Stimulated activated CD4-positive, alpha-beta T cell treated with anti-CD3 and anti-CD28 coated beads, Interleukin-1b, Interleukin-23, amount 100 ng/mL, for 24 hours (primary cell): ENCODE data around the gene TMCC3.
A peak's percentile ranks its signal among the peaks of the same experiment; 100 is the strongest.
"Not testable (repeated sequence)": the region's sequence is repeated elsewhere in the genome, so short reads cannot be mapped to it uniquely, and the experiment has no call there.

ENCODE experiments used
- DNase-seq, 4 experiments: peaks; one replicate each; pipeline ENCODE4 v3.0.0-alpha.2; 2020; ENCODE audit warnings: low read depth in 4 of 4, low spot score in 1 of 4

The TMCC3 gene

DNA sequence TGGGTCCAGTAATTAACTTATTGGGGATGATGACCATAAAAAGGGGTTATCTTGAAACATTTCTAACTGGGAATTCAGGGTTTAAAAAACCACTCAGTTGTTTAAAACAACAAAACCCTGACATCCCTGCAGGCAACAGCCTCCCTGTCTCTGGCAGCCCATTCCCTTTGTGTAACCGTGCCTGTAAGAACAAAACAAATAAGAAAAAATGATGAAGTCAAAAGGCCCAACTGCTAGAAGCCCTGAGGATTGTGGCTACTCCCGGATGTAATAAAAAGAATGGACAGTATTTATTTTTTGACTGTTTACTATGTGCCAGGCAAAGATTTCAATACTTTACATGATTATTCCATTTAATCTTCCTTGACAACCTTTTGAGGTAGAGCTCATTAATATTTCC lies 75.3 kb downstream of the TMCC3 start:
- no peak for DNase-seq

DNA sequence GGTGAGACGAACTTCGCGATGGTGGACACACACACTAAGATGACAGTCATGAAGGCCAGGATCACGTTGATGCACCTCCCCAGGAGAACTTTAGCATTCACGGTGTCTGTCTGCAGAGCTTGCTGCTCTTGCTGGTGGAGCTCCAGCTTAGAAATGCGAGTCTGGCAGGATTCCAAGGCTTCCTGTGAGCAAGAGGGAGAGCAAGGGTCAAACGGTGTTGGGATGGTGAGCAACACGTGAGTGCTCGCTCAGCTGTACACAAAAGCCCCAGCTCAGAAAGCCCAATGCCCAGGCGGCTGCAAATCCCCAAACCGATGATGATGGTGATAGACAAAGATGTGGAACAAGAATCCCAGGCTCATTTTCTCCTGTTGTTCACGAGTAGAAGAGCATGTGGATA lies 78.8 kb downstream of the TMCC3 start:
- no peak for DNase-seq

DNA sequence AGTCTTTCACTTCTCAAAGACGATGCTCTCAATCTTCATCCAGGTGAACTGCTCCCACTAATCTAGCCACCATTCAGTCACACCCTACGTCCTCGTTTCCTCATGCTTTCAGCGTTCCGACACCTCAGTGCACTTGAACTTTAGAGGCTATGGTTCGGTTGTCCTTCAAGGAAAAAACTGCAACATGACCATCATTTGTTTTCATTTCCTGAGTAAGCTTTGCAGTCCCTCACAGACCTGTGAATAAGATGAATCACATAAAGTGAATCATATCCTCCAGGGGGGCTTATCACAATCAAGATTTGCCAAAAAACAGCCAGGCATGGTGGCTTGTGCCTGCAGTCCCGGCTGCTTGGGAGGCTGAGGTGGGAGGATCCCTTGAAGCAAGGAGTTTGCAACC lies 80.2 kb downstream of the TMCC3 start:
- DNase-seq, result no peak

DNA sequence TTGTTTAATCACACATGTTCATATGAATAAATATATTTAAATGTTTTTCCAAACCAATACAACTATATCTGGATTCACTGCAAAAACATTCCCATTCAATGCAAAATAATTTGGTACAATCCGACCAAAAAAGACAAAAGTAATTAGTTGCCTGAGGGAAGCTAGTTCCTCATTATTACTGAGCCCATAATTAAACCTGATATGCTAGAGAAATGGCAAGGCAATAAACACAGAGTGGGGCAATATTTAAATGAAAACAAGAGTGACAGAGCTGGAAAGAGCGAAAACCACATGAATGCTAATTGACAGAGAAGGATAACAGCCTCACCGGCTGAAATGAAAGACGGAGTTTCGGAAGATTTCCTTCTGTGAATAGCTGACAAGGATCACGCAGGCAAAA lies 82.6 kb downstream of the TMCC3 start:
- no peak for DNase-seq

DNA sequence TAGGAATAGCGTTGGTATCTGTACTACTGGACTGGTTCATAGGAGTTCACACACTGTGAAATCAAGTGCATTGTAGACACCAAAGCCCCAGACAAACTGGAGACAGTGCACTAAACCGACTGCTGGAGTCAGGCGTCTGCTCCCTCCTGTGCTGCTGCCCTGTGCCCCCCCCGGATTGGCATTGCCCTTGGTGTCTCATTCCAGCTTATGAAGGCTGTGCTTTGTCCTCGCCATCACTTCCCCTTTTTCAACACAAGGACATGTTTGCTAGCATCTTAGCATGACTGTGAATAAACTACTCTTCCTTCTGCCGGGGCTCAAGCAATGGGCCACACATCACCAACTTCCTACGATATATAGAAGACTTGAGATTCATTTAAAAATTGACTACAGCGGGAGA lies 84.0 kb downstream of the TMCC3 start:
- no peak for DNase-seq

DNA sequence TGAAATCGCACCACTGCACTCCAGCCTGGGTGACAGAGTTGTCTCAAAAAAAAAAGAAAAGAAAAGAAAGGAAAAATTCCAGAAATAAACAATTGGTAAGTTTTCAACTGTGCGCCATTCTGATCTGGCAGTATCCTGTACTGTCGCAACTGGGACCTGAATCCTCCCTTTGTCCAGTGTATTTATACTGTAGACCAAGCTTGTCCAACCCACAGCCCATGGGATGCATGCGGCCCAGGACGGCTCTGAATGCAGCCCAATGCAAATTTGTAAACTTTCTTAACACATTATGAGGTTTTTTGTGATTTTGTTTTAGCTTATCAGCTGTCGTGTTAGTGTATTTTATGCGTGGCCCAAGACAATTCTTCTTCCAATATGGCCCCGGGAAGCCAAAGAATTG lies 84.7 kb downstream of the TMCC3 start:
- DNase-seq, result no peak

DNA sequence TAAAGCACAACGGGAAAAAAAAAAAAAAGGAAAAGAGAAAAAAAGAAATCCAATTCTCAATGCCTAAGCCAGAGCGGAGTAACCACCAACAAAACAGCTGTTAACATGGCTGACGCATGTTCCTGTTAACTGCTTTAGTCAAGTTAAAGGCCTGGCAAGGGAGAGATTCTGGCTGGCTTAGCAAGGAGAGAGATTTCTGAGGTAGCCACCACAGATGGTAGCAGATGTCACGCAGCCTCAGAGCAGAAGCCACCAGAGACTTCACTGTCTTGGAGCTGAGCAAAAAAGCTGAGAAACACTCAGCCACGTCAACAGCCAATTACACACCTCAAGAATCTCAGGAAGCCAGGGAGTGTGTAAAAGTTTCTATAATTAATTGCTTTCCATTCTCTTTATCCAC lies 87.1 kb downstream of the TMCC3 start:
- no peak for DNase-seq

DNA sequence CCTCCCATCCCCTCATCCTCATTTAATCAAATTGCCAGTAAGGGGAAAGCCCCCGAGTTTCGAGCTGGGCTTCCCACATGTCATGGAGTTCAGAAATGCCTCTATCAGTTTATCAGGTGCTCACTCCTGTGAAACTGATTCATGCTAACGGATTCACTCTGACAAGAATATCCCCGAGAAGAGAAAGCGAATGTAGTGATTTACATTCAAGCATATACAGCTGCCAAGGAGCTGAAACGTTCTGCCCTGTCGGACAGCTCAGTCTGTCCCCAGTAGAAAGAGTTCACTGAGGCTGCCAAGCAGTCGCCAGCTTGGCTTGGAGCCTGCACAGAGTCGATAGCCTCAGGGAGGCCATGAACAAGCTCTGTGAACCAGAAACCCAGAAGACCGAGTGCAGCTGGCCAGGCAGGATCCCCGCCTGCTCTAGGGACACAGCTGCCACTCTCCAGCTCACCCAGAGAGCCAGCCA lies 88.4 kb downstream of the TMCC3 start:
- DNase-seq, result no peak

DNA sequence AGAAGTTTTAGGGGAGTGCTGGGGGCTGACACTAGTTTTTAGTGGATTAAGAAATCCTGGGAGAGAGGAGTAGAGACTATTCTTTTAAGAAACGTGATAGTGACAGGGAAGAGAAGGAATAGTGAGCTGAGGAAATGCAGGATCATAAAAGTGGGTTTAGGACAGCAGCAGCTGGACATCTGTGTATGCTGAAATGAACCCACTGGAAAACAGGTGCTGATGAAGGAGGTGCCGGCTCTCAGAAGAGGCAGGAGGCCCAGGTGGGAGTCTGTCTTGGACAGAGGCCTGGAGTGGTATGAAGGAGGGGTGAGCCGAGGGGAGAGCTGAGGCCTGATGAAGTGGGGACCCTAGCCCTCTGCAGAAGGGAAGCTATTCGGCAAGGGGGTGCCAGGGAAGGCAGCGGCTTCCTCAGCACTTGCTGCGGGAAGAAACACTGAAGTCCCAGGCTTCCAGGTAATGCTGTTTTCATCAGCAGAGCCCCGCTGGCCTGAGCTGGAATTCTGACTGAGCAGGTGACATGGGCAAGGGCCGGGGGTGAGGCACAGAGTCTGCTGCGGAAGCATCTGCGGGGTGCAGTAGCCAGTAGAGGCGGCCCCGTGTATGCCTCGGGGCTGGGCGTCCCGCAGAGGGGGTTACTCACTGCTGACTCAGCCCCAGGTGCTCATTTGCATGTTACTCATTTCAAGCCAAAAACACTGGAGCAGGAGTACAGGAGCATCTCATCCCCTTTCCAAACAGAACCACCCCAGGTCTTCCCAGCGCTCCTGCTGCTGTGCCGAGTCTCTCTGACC lies 89.7 kb downstream of the TMCC3 start:
- peak in 2 of 4 experiments; percentile 10 to 16 for DNase-seq

DNA sequence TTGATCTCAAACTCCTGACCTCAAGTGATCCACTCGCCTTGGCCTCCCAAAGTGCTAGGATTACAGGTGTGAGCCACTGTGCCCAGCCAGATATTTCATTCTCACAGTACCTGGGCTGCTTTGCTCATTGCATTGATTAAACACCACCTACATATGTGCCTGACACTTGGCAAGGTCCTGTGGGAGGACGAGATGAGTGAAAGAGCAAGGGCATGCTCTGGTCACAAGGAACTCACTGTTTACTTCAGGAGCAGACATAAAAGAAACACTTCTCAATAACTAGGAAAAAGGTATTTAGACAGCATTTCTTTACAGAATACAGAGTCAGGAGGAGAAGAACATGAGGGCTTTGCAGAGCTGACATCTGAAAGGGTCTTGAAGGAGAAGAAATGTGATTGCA lies 91.7 kb downstream of the TMCC3 start:
- no peak for DNase-seq

DNA sequence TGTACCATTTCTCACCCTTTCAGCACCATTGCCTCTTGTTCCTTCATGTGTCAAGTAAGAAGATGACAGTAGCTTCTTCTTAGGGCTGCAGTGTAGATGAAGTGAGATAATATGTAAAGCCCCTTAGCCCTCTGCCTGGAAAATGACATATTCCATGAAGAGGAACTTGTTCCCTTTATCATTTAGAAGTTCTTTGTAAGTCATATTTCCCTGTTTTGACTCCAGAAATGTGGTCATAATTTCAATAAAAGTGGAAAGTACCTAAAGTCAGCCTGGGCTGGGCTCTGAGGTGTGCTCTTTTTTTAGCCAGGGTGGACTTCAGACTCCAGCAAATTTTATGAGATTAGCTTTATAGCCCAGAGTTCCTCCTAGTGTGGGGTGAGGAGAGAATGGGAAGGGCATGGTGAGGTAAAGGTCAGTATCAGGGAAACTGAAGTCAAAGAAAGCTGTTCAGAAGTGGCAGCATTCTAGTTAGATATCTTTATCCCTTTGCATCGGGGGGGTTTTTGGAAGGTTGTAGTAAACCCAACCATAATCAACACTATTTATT lies 92.5 kb downstream of the TMCC3 start:
- DNase-seq, result no peak

DNA sequence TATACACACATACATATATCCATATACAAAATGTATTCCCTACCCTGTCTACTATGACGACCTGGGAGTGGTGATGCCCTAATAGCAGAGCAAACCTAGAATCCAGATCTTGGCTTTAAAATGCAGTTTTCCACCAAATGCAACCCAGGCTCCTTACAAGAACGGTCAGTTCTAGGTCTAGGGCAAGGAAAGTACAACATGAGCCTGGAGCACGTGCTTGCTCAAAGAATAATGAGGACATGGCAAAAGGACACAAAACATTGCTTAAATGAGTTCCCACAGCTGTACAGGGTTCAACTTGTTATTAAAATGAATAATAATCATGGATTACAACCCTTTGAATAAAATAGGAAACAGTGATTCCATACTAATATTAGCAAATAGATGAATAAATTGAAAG lies 94.7 kb downstream of the TMCC3 start:
- no peak for DNase-seq

DNA sequence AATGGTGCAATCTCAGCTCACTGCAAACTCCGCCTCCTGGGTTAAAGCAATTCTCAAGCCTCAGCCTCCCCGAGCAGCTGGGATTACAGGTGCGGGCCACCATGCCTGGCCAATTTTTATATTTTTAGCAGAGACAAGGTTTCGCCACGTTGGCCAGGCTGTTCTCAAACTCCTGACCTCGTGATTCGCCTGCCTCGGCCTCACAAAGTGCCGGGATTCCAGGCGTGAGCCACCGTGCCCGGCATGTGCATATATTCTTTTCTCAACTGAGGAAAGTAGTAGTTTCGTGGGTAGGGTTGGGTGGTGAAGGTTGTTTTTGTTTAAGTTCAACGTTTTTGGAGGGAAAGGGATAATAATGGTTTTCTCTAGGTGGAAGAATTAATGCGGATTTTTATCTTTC lies 96.5 kb downstream of the TMCC3 start:
- no peak for DNase-seq

DNA sequence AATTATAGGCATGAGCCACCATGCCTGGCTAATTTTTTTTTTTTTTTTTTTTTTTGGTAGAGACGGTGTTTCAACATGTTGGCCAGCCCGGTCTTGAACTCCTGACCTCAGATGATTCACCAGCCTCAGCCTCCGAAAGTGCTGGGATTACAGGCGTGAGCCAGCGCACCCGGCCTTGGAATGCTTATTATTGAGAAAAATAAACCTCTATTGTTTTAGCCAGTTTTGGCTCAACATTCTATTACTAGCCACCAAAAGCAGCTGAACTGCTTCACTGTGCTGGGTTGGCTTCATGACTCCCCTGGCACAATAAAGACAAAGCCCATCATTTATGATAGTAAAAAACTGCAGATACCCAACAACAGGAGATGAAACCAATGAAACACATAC lies 97.2 kb downstream of the TMCC3 start:
- no peak for DNase-seq

DNA sequence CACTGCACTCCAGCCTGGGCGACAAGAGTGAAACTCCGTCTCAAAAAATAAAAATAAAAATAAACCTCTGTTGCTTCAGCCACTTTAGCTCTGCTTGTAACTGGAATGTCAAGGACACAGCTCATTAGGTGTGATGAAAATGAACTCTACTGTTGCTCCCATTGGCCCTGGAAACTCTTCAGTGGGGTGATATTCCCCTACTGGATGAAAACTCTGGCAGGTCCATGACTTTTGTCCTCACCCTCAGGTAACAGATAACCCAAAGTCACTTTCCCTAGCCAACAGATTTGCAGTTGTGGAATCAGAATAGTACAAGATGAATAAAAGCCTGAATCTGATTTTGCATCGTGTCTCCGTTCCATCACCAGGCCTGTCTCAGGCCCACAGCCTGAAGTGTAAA lies 98.5 kb downstream of the TMCC3 start:
- no peak for DNase-seq

DNA sequence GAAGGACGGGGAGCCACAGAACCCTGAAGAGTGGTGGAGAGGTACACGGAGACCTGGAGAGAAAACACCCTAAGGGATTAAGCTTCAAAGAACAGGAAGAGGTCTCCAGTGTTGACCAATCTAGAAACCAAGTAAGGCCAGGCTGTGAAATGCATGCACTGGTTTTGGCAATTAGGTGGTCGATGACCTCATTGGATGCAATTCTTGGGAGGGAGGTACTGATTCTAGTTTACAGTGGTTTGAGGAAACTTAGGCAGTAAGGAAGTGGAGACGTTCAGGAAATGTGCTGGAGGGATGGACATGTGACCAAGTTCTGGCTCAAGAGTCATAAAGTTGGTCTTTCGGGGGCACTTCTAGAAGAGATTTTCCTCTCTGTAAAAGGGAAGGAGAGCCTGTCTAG lies 99.4 kb downstream of the TMCC3 start:
- DNase-seq, result no peak

DNA sequence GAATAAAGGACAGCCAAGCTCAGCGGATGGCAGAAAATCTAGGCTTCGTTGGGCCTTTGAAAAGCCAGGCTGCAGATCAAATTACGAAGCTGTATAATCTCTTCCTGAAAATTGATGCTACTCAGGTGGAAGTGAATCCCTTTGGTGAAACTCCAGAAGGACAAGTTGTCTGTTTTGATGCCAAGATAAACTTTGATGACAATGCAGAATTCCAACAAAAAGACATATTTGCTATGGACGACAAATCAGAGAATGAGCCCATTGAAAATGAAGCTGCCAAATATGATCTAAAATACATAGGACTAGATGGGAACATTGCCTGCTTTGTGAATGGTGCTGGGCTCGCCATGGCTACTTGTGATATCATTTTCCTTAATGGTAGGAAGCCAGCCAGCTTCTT lies 101.5 kb downstream of the TMCC3 start:
- DNase-seq, result not testable (repeated sequence)

DNA sequence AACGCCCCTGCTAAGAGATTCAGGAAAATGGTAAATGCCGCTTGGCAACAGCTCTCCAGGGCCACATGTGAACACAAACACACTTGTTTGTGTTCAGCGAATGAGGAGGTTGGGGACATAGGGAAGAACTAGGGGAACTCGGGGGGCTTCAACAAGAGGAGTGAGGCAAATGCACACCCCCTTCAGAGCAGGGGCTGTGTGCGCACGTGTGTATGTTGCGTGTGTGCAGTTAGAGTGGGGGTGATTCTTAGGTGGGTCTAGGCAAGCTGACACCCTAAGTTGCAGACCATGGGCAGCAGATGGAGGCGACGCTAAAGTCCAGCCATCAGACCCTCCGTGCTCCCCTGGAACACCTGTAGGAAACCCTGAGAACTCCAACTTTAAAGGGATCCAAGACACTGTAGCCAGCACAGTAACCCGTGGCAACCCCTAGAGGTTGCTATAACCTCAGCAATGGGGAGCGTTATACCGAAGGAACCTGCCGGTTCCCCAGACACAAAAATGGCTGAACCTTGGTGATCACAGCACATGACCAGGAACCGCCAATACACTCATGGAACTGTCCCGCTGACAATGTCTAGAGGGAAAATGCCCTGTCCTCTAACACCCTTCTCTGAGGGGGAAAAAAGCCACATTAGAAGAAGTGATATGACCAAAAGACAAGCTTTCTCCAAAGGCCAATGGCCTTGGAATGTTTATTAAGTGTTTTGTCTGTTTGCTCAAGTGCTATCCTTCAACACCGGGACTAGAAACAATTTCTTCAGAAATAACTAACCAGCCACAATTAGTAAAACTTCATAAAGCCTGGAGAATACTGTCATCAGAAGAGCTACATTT lies 104.2 kb downstream of the TMCC3 start:
- DNase-seq, result no peak

DNA sequence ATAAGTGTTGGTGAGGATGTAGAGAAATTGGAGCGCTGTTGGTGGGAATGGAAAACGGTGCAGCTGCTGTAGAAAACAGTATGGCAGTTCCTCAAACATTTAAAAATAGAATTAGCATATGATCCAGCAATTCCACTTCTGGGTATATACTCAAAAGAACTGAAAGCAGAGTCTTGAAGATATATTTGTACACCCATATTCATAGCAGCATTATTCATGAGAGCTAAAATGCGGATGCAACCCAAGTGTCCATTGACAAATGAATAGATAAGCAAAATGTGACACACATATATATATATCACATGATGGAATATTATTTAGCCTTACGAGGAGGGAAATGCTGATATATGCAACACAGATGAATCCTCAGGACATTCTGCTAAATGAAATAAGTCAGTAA lies 106.0 kb downstream of the TMCC3 start:
- no peak for DNase-seq

DNA sequence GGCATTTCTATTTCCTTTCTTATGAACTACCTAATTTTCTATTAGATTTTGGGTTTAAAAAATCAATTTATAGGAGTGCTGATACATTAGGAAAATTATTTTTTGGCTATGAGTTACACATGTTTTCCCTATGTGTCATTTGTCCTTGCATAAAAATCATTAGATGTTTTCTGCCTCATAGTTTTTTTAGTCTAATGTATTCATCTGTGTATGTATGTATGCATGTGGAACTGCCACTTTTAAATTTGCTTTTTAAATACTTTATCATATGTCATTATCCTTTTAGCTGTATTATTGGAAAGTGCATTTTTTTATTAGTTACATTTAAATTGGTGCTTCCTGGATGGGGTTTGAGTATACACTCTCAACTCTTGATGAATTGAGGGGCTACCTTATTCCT lies 112.0 kb downstream of the TMCC3 start:
- no peak for DNase-seq

DNA sequence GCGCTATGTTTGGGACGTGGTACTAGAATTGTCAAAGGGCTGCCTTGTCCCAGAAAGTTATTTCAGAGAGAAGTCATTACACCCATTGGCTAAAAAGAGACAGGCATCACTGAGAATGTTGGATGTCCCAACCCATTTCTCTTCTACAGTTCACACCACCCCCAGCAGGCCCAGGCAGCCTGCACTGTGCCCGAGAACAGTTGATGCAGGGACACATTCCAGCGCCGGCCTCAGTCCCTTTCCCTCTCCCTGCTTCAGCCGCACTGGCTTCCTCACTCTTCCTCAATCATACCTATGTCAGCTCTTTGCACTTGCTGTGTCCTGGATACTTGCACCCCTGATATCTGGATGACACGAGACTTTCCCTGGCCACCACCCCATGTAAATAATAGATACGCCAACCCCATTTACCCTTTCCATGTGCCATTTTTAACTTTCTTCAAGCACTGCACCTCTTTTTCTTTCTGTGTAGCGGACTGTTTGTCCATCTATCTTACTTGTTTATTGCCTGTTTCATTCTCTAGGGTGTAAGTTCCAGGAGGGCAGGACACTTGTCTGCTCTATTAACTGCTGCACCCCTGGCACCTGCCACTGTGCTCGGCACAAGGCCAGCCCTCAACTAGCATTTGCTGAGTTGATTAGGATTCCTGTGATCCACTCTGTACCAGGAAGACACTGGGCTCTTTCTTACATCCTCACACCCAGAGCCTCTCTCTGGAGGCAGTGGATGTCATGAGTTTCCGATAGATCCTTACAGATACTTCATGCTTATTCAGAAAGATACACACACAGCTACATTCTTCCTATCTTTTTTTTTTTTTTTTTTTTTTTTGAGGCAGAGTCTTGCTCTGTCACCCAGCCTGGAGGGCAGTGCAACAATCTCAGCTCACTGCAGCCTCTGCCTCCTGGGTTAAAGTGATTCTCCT lies 114.1 kb downstream of the TMCC3 start:
- no peak for DNase-seq
